ENCODE measurements around the gene MPND. TPM values are rescaled to one million over a fixed set of nuclear protein-coding genes. Genes with fewer than 3 reads are reported as not detected.

MPND gene
- total RNA-seq, 1 experiment from 2014 or later = 37.0 TPM

DNA sequence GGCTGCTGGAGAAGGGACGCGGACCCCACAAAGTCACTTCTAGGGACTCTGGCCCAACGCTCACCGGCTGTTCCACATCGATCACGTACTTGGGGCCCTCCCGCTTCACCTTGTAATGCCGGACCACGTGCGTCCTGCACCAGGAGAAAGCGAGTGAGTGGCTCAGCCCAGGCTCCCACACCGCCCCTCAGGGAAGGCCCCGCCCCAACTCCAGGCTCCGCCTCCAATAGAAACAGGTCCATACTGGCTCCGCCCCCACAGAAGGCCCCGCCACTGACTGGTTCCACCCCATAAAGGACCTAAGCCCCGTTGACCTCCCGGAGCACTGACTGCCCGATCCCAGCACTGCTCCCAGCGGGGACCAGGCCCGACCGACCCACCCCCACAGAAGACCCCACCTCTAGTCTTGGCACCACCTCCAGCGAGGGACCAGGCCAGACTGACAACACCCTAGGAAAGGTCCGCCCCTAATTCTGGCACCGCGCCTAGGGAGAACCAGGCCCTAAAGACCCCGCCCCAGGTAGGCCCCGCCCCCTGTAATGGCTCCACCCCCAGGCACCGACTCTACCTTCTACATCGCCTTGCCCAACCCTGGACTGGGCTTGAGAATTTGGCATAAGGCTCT lies 16.0 kb upstream of the MPND start:
- H3K4me2 ChIP-seq (ENCODE audit: insufficient read depth, insufficient read length, low read length) = peak overlapping the region; percentile 74
- H3K9me3 Mint-ChIP-seq = no peaks in the 10 kb centered on the region
- H3K9ac ChIP-seq (ENCODE audit: extremely low read depth, insufficient read length, low read length) = no peak overlapping the region
- H3K9me3 ChIP-seq (ENCODE audit: control insufficient read depth, low read depth, low read length) = no peaks in the 10 kb centered on the region
- H3K4me1 Mint-ChIP-seq = peaks cover 10 to 15% of the 10 kb centered on the region in 2 experiments
- no peak overlapping the region for H2AK5ac ChIP-seq (ENCODE audit: insufficient read length, low read length)
- H4K8ac ChIP-seq (replicated peaks; ENCODE audit: insufficient read length, low read depth, low read length) = no peak overlapping the region
- TF ChIP-seq, protein P1, sequence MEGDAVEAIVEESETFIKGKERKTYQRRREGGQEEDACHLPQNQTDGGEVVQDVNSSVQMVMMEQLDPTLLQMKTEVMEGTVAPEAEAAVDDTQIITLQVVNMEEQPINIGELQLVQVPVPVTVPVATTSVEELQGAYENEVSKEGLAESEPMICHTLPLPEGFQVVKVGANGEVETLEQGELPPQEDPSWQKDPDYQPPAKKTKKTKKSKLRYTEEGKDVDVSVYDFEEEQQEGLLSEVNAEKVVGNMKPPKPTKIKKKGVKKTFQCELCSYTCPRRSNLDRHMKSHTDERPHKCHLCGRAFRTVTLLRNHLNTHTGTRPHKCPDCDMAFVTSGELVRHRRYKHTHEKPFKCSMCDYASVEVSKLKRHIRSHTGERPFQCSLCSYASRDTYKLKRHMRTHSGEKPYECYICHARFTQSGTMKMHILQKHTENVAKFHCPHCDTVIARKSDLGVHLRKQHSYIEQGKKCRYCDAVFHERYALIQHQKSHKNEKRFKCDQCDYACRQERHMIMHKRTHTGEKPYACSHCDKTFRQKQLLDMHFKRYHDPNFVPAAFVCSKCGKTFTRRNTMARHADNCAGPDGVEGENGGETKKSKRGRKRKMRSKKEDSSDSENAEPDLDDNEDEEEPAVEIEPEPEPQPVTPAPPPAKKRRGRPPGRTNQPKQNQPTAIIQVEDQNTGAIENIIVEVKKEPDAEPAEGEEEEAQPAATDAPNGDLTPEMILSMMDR (conservative IDR thresholded peaks at IDR 0.05) = no peak
- H3K27ac Mint-ChIP-seq = peak overlapping the region; percentile 71 to 98 (median 98)
- H3K4me3 Mint-ChIP-seq = peak overlapping the region; percentile 57 to 87
- no peak overlapping the region for H2BK5ac ChIP-seq (ENCODE audit: insufficient read length, low read length)
- no peaks in the 10 kb centered on the region for H4K20me1 ChIP-seq (ENCODE audit: control insufficient read depth, insufficient read depth, insufficient read length)
- no peak overlapping the region for H3K4ac ChIP-seq (ENCODE audit: low read depth, low read length)
- H2BK120ac ChIP-seq (ENCODE audit: low read depth, low read length, poor library complexity, severe bottlenecking) = no peak overlapping the region
- H3K79me2 ChIP-seq (ENCODE audit: insufficient read depth, low read length) = no peaks in the 10 kb centered on the region
- H3K4me1 ChIP-seq (ENCODE audit: insufficient read depth, low read length) = peaks cover 2% of the 10 kb centered on the region; the same call in 1 of the 2 replicates
- DNase-seq = peak; percentile 96
- no peaks in the 10 kb centered on the region for H3K79me1 ChIP-seq (ENCODE audit: insufficient read depth, low read depth, low read length, poor library complexity, severe bottlenecking)
- H2BK12ac ChIP-seq (ENCODE audit: insufficient read length, low read depth, low read length) = no peak overlapping the region
- H3K23me2 ChIP-seq (ENCODE audit: insufficient read length, low read depth, low read length, poor library complexity, severe bottlenecking) = peaks cover 9% of the 10 kb centered on the region
- H3K27ac ChIP-seq (ENCODE audit: insufficient read length, low read depth, low read length) = no peak overlapping the region
- H2BK20ac ChIP-seq (ENCODE audit: low read depth, low read length, poor library complexity, severe bottlenecking) = no peak overlapping the region
- H3K56ac ChIP-seq (ENCODE audit: insufficient read length, low read depth, low read length) = no peak overlapping the region
- no peak overlapping the region for H2BK15ac ChIP-seq (ENCODE audit: low read depth, low read length)
- H3K27me3 Mint-ChIP-seq (ENCODE audit: low read depth) = peaks cover 2% of the 10 kb centered on the region; the same call in 1 of the 2 replicates
- no peak overlapping the region for H4K5ac ChIP-seq (ENCODE audit: insufficient read length, low read depth, low read length)
- no CpG with 5 or more reads among the region's 30 CpGs for WGBS (ENCODE audit: extremely low coverage, insufficient read length, low lambda C conversion rate)
- H3K18ac ChIP-seq (ENCODE audit: insufficient read length, low read depth, low read length) = peak overlapping the region; percentile 29
- H2AFZ ChIP-seq (ENCODE audit: low read length) = no peak overlapping the region
- no peaks in the 10 kb centered on the region for H3K27me3 ChIP-seq (ENCODE audit: insufficient read depth, low read length)
- no peak overlapping the region for H3K23ac ChIP-seq (ENCODE audit: insufficient read length, low read depth, low read length)
- no peak overlapping the region for H3T11ph ChIP-seq (ENCODE audit: low read length)
- H4K91ac ChIP-seq (ENCODE audit: insufficient read length, low read depth, low read length) = no peak overlapping the region
- H3K14ac ChIP-seq (ENCODE audit: insufficient read depth, low read length) = no peak overlapping the region
- H3K36me3 Mint-ChIP-seq (ENCODE audit: insufficient read depth in 1 of 3, low read depth in 3 of 3) = peaks cover 2 to 23% (median 9%) of the 10 kb centered on the region in 3 experiments

All from H9 (cell line).